ENCODE data around the gene SEPTIN8.

The SEPTIN8 gene

DNA sequence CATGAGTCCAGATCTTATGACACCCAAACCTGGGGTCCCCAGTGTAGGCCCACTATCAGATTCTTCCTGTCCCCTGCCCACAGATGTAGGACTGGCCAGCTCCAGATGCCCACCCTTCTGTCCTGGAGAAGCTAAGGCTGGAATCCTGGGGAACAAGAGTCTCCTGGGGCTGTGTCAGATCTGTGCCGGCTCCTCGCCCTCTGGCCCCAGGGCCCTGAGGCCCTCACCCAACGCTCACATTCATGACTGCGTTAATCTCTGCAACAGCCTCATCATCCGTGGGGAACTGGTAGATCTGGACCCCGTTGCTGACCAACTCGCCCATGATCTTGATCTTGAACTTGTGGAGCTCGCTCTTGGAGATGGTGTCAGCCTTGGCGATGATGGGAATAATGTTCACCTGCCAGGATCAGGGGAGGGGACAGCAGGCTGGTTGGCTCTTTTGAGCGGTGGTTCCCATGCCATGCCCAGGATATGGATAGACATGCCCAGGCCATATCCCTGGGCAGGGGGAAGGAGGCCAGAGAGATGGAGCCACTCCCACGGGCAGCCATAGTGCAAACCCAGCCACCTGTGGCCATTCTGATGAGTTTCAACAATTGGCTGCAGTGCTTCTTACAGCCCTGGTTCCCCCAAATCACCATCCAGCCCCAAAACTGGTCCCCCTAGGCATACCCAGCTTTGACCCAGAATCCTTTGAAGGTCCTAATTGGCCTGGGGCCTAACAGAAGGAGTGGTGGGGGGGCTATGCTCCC, 14.6 kb downstream of the SEPTIN8 start:
- DNase-seq (ENCODE audit: low spot score) (peak; percentile 46), ATAC-seq (ENCODE audit: low read depth) (no peak)
- Histone ChIP-seq H3K4me3 (ENCODE audit: severe bottlenecking) (no peak overlapping the region), H3K4me1 (ENCODE audit: insufficient read depth, poor library complexity, severe bottlenecking) (no peaks in the 10 kb centered on the region), H3K27me3 (ENCODE audit: insufficient read depth, poor library complexity, severe bottlenecking) (no peaks in the 10 kb centered on the region), H3K27ac (ENCODE audit: poor library complexity, severe bottlenecking) (no peak overlapping the region), H3K36me3 (ENCODE audit: low read depth) (peaks cover 73% of the 10 kb centered on the region), H3K9me3 (ENCODE audit: severe bottlenecking) (no peaks in the 10 kb centered on the region)
- TF ChIP-seq, protein P1, sequence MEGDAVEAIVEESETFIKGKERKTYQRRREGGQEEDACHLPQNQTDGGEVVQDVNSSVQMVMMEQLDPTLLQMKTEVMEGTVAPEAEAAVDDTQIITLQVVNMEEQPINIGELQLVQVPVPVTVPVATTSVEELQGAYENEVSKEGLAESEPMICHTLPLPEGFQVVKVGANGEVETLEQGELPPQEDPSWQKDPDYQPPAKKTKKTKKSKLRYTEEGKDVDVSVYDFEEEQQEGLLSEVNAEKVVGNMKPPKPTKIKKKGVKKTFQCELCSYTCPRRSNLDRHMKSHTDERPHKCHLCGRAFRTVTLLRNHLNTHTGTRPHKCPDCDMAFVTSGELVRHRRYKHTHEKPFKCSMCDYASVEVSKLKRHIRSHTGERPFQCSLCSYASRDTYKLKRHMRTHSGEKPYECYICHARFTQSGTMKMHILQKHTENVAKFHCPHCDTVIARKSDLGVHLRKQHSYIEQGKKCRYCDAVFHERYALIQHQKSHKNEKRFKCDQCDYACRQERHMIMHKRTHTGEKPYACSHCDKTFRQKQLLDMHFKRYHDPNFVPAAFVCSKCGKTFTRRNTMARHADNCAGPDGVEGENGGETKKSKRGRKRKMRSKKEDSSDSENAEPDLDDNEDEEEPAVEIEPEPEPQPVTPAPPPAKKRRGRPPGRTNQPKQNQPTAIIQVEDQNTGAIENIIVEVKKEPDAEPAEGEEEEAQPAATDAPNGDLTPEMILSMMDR (IDR thresholded peaks at IDR 0.05; ENCODE audit: poor library complexity, severe bottlenecking) = no peak

DNA sequence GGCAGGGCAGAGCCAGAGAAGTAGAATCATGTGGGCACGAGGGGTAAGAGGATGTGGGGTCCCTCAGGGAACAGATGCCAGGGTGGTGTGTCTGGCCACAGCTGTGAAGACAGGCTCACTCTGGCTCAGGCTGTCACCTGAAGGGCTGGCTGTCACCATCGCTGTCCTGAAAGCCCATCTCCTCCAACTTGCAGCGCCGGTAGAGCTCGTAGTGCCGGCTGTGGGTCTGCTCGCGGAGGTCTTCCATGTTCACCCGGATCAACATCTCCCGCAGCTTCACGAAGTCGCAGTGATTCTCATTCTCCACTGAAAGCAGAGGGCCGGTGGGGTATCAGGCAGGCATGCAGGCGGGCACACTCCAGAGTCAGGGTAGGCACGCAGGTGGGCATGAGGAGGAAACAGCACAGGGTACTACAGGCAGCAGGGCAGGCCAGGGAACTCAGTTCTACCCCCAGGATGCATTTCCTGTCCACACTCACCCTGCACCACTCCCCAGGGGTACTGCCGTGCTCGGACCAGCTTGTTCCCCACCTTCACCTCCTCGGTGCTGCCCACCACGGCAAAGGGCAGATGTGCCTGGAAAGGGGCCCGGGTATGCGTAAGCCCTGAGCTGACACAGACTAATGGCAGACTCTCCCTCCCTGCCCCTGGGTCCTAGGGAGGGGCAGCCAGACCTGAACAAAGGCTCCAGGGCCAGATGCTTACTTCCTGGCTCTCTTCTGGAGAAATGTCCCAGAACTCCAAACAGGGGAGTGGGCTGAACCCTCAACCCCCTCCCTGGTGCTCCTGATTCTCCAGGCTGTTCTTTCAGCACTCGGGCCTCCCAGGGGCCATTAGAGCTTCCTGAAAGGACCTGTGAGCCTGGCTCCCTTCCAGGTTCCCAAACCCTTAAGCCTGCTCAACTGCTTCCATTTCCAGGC, 15.5 kb downstream of the SEPTIN8 start:
- TF ChIP-seq, protein P1 (IDR thresholded peaks at IDR 0.05; ENCODE audit: poor library complexity, severe bottlenecking) = no peak
- Histone ChIP-seq H3K27ac (ENCODE audit: poor library complexity, severe bottlenecking) (no peak overlapping the region), H3K36me3 (ENCODE audit: low read depth) (peaks cover 74% of the 10 kb centered on the region)

DNA sequence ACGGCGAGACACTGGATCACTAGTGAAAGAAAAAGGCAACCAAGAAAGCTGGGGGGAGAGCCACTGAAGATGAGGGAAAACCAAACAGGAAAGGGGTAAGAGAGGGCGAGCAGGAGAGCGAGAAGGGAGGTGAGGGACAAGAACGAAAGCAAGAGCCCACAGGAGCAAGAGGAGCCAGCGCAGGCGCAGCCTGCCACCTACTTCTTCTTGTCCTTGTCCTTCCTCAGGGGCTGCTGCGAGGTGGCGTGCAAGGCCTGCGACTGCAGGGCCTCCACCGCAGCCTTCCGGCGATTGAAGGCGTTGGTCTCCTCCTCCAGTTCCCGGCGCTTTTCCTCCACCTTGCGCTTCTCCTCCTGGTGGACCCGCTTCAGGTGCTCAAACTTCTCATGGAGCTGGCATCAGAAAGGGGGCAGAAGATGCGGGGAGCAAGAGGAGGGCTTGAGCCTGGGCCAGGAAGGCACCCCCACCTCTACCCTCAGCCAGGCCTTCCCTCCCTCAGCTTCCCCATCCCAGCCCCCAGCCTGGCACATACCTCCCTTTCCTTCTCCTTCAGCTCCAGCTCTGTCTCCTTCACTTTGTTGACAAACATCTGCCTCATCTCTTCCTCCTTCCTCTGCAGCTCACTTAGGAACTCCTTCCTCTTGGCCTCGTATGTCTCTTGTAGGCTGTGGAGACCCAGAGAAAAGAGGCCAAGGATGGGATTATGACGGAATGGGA, 16.3 kb downstream of the SEPTIN8 start:
- no peaks in the 10 kb centered on the region for H3K4me1 ChIP-seq (ENCODE audit: insufficient read depth, poor library complexity, severe bottlenecking)
- no peaks in the 10 kb centered on the region for H3K9me3 ChIP-seq (ENCODE audit: severe bottlenecking)
- TF ChIP-seq, protein P1 (IDR thresholded peaks at IDR 0.05; ENCODE audit: poor library complexity, severe bottlenecking) = no peak
- H3K27me3 ChIP-seq (ENCODE audit: insufficient read depth, poor library complexity, severe bottlenecking) = no peaks in the 10 kb centered on the region
- peaks cover 74% of the 10 kb centered on the region for H3K36me3 ChIP-seq (ENCODE audit: low read depth)
- no peak overlapping the region for H3K27ac ChIP-seq (ENCODE audit: poor library complexity, severe bottlenecking)
- ATAC-seq (ENCODE audit: low read depth) (no peak), DNase-seq (ENCODE audit: low spot score) (peak; percentile 66)
- no peak overlapping the region for H3K4me3 ChIP-seq (ENCODE audit: severe bottlenecking)

More for the DNA sequence above, 15.5 kb downstream of the SEPTIN8 start:
- Histone ChIP-seq H3K9me3 (ENCODE audit: severe bottlenecking) (no peaks in the 10 kb centered on the region), H3K4me1 (ENCODE audit: insufficient read depth, poor library complexity, severe bottlenecking) (no peaks in the 10 kb centered on the region), H3K27me3 (ENCODE audit: insufficient read depth, poor library complexity, severe bottlenecking) (no peaks in the 10 kb centered on the region), H3K4me3 (ENCODE audit: severe bottlenecking) (no peak overlapping the region)
- ATAC-seq (ENCODE audit: low read depth) = no peak
- peak; percentile 52 for DNase-seq (ENCODE audit: low spot score)

DNA sequence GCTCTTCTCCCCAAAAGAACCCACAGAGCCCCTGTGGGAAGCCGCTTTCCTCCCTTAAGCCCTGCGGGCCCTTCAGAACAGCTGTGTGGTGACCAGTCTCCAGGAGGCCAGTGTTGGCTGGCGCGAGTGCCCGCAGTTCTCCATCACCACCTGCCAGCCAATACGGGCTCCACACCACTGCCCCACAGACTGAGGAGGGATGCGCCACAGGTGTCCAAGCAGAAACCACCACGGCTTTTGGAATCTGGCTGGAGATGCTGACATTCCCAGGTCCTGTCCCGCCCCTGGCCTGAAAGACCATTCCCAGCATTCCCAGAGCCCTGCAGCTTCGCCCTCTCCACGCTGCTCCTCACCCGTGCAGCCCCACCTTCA, 17.0 kb downstream of the SEPTIN8 start:
- peak; percentile 65 for DNase-seq (ENCODE audit: low spot score)
- H3K36me3 ChIP-seq (ENCODE audit: low read depth) = peaks cover 67% of the 10 kb centered on the region
- no peak for ATAC-seq (ENCODE audit: low read depth)
- H3K4me3 ChIP-seq (ENCODE audit: severe bottlenecking) = no peak overlapping the region
- no peaks in the 10 kb centered on the region for H3K4me1 ChIP-seq (ENCODE audit: insufficient read depth, poor library complexity, severe bottlenecking)
- H3K27me3 ChIP-seq (ENCODE audit: insufficient read depth, poor library complexity, severe bottlenecking) = no peaks in the 10 kb centered on the region
- H3K9me3 ChIP-seq (ENCODE audit: severe bottlenecking) = no peaks in the 10 kb centered on the region
- TF ChIP-seq, protein P1 (IDR thresholded peaks at IDR 0.05; ENCODE audit: poor library complexity, severe bottlenecking) = no peak
- no peak overlapping the region for H3K27ac ChIP-seq (ENCODE audit: poor library complexity, severe bottlenecking)
